GM18519 (cell line): ENCODE results near the gene KCNK17.

Source experiments
- ATAC-seq: cut with Tn5 transposase; IDR thresholded peaks from one replicate; pipeline ENCODE4 v1.9.1; 2021; ENCODE audit warnings: mild to moderate bottlenecking, moderate library complexity; ENCODE audit not compliant: unreplicated experiment, low FRiP score

The KCNK17 gene

DNA sequence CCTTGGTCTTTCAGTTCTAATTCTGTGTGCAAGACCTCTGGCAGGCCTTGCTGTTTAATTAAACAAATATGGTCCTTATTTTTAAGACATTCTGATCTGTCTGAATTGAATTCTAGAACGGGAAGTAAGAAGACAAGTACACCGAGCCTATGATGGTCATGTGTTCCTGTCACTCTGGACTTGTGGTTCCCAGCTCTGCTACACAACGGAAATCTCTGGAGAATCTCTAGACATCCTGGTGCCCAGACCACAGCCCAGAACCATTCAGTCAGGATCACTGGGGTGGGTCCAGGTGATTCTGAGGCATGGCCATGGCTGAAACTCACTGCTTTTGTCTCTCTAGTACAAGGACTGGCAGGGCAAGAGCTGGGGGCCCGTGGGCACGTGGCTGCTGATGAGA is 24.2 kb upstream of the KCNK17 start:
- ATAC-seq, result no peak

DNA sequence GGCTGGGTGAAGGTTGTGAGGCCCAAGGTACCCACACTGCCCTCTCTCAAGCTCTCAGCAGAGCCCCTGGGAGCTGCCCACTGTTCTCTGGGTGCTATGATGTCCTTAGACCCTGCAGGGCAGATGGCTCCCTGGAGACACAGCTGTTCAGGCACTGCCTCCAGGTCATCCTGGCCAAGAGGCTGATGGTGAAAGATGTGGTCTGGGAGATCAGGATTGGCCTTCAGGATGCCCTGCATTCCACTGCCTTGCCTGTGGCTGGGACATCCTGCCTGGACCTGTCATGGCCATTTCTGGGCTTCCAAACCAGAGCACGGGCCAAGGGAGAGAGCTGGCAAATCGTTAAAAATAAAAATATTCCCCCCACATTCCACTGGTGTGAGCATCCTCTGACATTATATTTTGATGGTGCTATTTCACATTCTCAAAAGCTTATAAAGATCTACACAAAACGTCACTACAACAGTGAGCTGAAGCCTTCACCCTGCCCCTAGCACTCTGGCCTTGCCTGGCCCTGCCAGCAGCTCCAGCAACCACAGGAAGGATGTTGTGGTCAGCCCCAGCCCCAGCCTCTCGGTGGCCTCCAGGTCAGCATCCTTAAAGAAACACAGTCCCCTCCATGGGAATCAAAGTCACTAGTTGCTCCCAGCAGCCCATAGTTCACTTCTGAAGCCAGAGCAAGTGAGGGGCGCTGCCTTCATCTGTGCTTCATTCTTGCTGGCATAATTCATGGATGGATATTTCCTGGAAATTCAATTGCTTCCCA is 21.7 kb upstream of the KCNK17 start:
- no peak for ATAC-seq

DNA sequence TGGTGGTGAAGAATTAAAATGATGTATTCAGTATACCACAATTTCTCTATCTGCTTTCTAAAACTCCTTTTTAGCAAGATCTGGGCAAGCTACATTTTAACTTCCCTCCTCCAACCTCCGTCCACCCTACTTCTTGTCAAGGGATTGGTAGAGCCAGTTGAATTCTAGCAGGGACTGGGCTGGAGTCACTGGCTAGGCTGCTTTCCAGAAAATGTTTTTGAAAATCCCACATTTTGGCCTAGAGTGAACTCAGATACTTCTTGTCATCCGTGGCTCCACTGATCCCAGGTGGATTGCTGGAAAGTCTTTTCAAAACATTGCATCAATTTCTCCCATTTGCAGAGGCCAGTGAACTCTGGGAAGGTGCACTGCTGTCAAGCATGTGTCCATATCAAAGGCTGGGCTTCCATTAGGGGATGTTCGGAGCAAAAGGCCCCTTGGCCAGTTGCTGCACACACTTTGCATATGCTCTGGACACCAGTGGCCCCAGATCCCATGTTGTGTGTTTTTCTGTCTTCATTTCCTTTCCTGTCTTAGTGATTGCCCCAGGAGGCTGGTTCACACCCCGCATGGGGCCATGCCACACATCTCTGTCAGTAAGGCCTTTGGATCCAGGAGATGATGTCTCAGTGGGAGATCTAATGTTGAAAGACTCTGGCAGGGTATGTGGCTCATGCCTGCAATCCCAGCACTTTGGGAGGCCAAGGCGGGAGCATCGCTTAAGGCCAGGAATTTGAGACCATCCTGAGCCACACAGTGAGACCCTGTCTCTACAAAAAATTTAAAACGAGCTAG is 19.6 kb upstream of the KCNK17 start:
- ATAC-seq, result no peak

- no peak for ATAC-seq
Observed at GRCh38 chr6:39330476-39330875, 16.3 kb upstream of the KCNK17 start.

DNA sequence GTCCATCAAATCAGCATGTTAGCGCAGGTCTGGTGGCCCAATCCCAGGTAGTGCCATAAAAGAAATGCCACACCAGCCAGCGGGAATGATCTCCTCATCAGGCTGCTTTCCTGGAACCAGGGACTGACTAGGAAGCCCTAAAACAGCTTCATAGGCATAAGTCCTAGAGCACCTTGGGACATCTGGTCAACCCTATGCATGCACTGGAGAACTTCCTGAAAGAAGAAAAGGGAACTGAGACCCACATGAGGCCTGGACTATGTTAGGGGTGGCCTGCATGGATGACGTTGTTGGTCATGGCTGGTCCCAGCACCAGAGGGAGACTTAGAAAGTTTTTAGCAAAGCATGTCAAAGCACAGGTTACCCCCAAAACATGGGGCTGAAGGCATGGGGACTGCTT is 15.8 kb upstream of the KCNK17 start:
- ATAC-seq, result no peak

- ATAC-seq, result no peak
Observed at GRCh38 chr6:39328066-39328465, 13.8 kb upstream of the KCNK17 start.

DNA sequence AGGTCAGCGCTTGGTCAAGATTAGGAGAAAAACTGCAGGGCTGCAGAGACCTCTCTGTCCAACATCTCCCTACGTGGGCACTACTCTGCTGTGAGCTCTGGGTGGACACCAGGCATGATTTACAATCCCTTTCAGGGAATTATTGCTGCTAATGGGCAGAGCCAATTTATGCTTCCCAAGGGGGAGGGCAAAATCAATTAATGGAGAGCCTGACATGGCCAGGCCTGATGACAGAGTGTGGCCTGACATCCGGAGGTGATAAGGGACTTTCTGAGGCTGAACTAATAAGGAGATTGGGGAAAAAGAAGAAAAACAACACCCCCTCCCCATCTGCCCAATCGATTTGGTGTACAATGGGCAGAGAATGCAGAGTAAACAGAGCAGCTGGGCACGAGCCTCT is 13.3 kb upstream of the KCNK17 start:
- no peak for ATAC-seq

- no peak for ATAC-seq
Observed at GRCh38 chr6:39322306-39322850, 8.2 kb upstream of the KCNK17 start, which contains the start of gene KCNK16. KCNK16 (minus strand) TSS chr6:39322702; CDS start chr6:39322540, 162 bp downstream.

GRCh38 chr6:39321761-39322160 is 7.5 kb upstream of the KCNK17 start:
- ATAC-seq, result no peak

DNA sequence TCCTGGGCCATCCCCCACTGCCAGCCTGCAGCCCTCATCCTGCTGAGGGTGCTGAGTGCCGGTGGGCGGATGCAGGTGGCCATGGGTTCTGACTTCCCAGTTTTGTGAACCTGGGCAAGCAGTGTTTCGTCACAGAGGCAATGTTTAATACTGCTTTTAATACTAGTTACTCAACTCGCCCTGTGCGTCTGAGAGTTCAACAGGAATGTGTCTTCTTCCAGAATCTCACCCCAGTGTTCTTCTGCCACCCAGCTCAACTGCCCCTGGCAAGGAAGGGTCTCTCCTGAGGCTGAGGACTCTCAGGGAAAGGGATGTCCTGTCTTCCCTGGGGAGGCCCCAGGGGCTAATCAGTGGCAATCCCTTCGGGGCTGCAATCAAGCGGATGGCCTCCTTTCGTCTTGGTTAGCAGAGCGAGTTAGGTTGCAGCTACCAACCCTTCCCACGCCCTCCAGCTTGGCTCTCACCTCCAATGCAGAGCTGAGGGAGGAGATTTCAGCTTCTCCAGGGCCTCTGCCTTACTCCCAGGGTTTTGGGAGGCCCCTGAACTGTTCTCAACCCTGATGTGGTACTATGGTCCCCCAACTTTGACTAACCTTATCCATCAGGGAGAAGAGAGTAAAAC is 6.3 kb upstream of the KCNK17 start:
- no peak for ATAC-seq

- ATAC-seq, result no peak
Observed at GRCh38 chr6:39319621-39320362, 5.6 kb upstream of the KCNK17 start.

DNA sequence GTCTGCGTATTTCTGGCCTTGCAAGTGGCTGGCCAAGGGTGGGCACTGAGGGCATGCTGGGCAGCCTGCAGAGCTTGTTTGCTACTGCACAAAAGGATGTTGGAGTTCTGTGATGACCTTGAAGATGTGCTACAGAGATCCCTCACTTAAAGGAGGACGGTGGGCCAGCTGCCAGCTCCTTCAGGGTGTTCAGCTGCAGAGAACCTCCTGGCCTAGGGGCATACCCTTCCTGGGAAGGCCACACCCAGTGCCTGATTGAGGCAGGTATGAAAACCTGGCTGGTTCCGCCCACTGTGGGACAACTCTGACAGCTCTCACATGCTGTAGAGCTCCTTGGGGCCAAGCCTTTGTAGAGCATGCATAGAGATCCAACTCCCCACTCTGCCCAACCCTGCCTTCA is 3.0 kb upstream of the KCNK17 start:
- no peak for ATAC-seq

DNA sequence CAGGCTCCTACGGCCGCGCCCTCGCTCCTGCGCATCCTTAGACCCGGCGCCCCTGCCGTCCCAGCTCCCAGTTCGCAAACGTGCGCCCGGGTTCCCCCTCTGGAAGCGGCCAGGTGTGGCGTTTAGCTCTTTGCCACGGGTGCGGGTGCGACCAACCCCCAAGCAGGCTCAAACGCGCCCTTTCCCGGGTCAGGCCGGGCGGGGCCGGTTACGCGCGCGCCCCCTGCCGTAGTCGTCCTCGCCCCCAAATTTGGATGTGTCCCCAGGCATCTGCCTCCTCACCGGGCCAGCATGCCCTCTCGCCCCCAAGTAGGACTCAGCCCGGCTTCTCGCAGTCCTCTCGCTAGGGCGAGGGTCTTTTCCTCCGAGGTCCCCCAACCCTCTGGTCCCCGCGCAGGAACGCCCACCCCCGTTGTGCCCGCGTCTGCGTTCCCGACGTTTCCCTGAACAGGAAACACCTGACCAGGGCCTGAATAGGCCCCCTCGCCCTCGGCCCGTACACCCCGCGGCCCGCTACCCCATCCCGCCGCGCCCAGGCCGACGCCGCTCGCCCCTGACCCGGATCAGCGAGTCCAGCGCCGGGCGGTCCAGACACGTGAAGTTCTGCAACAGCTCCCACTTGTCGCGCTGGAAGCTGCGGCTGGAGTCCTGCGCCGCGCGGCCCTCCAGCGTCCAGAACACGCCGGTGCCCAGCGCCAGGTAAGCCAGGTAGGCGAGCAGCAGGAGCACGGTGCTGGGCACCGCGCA is 520 bp downstream of the KCNK17 start:
- ATAC-seq, result no peak

- no peak for ATAC-seq
Observed at GRCh38 chr6:39312912-39313525, 1.2 kb downstream of the KCNK17 start.

GRCh38 chr6:39310542-39310941 is 3.7 kb downstream of the KCNK17 start:
- no peak for ATAC-seq

DNA sequence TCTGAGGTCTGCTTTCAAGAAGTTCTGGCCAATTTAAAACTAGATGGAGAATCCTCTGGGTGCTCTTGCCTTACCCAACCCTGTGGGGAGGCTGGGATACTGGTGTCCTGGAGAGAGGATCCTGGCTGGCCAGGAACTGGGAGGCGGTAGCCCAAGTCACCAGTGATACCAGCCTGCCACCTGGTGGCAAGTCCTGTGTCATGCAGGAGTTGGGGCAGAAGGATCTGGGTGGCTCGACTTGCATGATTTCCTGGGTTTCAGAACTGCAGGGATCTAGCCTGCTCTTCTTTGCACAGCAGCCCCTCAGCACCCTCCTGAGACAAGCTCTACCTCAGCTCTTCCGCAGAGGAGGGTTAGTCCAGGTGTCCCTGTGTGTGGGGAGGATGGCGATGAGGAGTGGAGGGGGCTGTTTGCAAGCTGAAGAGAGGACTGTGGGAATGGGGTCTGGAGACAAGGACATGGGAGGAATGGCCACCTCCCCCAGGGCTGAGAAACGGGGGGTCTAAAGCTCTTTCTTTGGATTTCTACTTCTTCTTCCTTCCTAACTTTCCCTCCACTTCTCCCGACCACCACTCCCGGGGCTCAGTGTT is 4.2 kb downstream of the KCNK17 start:
- no peak for ATAC-seq

DNA sequence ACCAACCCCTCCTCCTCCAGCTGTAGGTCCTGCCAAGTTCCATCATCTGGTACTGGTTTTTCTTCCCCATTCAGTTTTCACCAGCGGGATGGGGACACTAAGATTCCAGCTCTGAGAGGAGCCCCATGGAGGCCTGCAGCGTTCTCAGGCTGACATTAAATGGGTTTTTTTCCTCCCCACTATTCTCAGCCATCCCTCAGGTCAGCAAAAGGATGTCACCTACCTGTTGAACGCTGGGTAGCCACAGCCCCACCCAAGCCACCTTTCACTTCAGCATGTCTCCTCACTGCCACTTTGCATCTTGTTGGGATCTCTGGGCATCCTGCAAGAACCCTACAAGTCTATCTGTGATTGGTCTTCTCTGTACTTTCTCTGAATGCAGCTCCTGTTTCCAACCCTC is 6.8 kb downstream of the KCNK17 start:
- ATAC-seq, result no peak

- no peak for ATAC-seq
Observed at GRCh38 chr6:39304951-39305350, 9.3 kb downstream of the KCNK17 start.
